ENCODE results near the gene FAM24B. TPM values are rescaled to one million over a fixed set of nuclear protein-coding genes. Genes with fewer than 3 reads are reported as not detected.

Gene FAM24B
- total and polyA plus RNA-seq, 4 experiments from 2014 or later: 7.2 to 14.5 (median 11.8) TPM

- H3K27ac Mint-ChIP-seq: no peak overlapping the region
- Histone ChIP-seq H3K27me3 (ENCODE audit: insufficient read depth, low read length) (no peaks in the 10 kb centered on the region), H3K27ac (ENCODE audit: low read depth, low read length) (no peak overlapping the region), H3K4me1 (ENCODE audit: insufficient read depth, low read length) (no peaks in the 10 kb centered on the region), H3K9me3 (ENCODE audit: control insufficient read depth in 1 of 2, low read length in 2 of 2) (no peaks in the 10 kb centered on the region), H3K36me3 (ENCODE audit: insufficient read depth, low read length) (no peaks in the 10 kb centered on the region), H3K4me3 (ENCODE audit: low read length in 2 of 2) (no peak overlapping the region)
- intact Hi-C loops (cut with micrococcal nuclease): no loop called here
- POLR2A ChIA-PET (ENCODE audit: partially characterized antibody): no interaction called here
- no peaks in the 10 kb centered on the region for H3K36me3 Mint-ChIP-seq
- DNase-seq: no peak
- no peaks in the 10 kb centered on the region for H3K4me1 Mint-ChIP-seq
- peaks cover 29 to 38% of the 10 kb centered on the region in 2 donors for H3K27me3 Mint-ChIP-seq
- H3K9me3 Mint-ChIP-seq: peaks cover 0 to 2% (median 0%) of the 10 kb centered on the region in 8 donors
- H3K4me3 Mint-ChIP-seq: no peak overlapping the region
- CTCF ChIA-PET (ENCODE audit: partially characterized antibody): interaction anchor here (0.6 kb wide), 1 partner anchor 1838 kb away, joined by 3 read pairs; no protein-coding TSS in a partner anchor
Measured at GRCh38 chr10:122822973-122823690, 56.2 kb downstream of the FAM24B start.

- CTCF ChIA-PET (ENCODE audit: partially characterized antibody): no interaction called here
- intact Hi-C loops (cut with micrococcal nuclease): no loop called here
- H3K4me1 ChIP-seq (ENCODE audit: insufficient read depth, low read length): no peaks in the 10 kb centered on the region
- DNase-seq: no peak
- POLR2A ChIA-PET (ENCODE audit: partially characterized antibody): no interaction called here
- no peaks in the 10 kb centered on the region for H3K36me3 ChIP-seq (ENCODE audit: insufficient read depth, low read length)
- Mint-ChIP-seq H3K4me1 (no peaks in the 10 kb centered on the region), H3K4me3 (no peak overlapping the region), H3K27me3 (peaks cover 35 to 46% of the 10 kb centered on the region in 2 donors), H3K27ac (no peak overlapping the region), H3K9me3 (peaks cover 0 to 2% (median 0%) of the 10 kb centered on the region in 8 donors), H3K36me3 (no peaks in the 10 kb centered on the region)
- no peak overlapping the region for H3K4me3 ChIP-seq (ENCODE audit: low read length in 2 of 2)
- H3K27me3 ChIP-seq (ENCODE audit: insufficient read depth, low read length): no peaks in the 10 kb centered on the region
- H3K27ac ChIP-seq (ENCODE audit: low read depth, low read length): no peak overlapping the region
- no peaks in the 10 kb centered on the region for H3K9me3 ChIP-seq (ENCODE audit: control insufficient read depth in 1 of 2, low read length in 2 of 2)
Measured at GRCh38 chr10:122821808-122822207, 57.6 kb downstream of the FAM24B start.

- ChIA-PET CTCF (ENCODE audit: partially characterized antibody) (no interaction called here), POLR2A (ENCODE audit: partially characterized antibody) (no interaction called here)
- no peaks in the 10 kb centered on the region for H3K9me3 ChIP-seq (ENCODE audit: control insufficient read depth in 1 of 2, low read length in 2 of 2)
- no peak overlapping the region for H3K4me3 Mint-ChIP-seq
- no peak overlapping the region for H3K27ac ChIP-seq (ENCODE audit: low read depth, low read length)
- H3K27ac Mint-ChIP-seq: no peak overlapping the region
- H3K36me3 ChIP-seq (ENCODE audit: insufficient read depth, low read length): no peaks in the 10 kb centered on the region
- intact Hi-C loops (cut with micrococcal nuclease): no loop called here
- peaks cover 24 to 27% of the 10 kb centered on the region in 2 donors for H3K27me3 Mint-ChIP-seq
- H3K36me3 Mint-ChIP-seq: no peaks in the 10 kb centered on the region
- H3K9me3 Mint-ChIP-seq: no peaks in the 10 kb centered on the region
- no peaks in the 10 kb centered on the region for H3K4me1 ChIP-seq (ENCODE audit: insufficient read depth, low read length)
- H3K27me3 ChIP-seq (ENCODE audit: insufficient read depth, low read length): no peaks in the 10 kb centered on the region
- no peak for DNase-seq
- H3K4me1 Mint-ChIP-seq: no peaks in the 10 kb centered on the region
- no peak overlapping the region for H3K4me3 ChIP-seq (ENCODE audit: low read length in 2 of 2)
Measured at GRCh38 chr10:122815458-122815857, 63.9 kb downstream of the FAM24B start.

GRCh38 chr10:122814493-122814892 is 64.9 kb downstream of the FAM24B start:
- intact Hi-C loops (cut with micrococcal nuclease): no loop called here
- H3K36me3 Mint-ChIP-seq: no peaks in the 10 kb centered on the region
- H3K4me1 ChIP-seq (ENCODE audit: insufficient read depth, low read length): no peaks in the 10 kb centered on the region
- H3K9me3 ChIP-seq (ENCODE audit: control insufficient read depth in 1 of 2, low read length in 2 of 2): no peaks in the 10 kb centered on the region
- H3K27ac Mint-ChIP-seq: no peak overlapping the region
- no peak overlapping the region for H3K4me3 Mint-ChIP-seq
- no peaks in the 10 kb centered on the region for H3K36me3 ChIP-seq (ENCODE audit: insufficient read depth, low read length)
- H3K27me3 ChIP-seq (ENCODE audit: insufficient read depth, low read length): no peaks in the 10 kb centered on the region
- no peaks in the 10 kb centered on the region for H3K4me1 Mint-ChIP-seq
- H3K4me3 ChIP-seq (ENCODE audit: low read length in 2 of 2): no peak overlapping the region
- no peak overlapping the region for H3K27ac ChIP-seq (ENCODE audit: low read depth, low read length)
- no peak for DNase-seq
- no peaks in the 10 kb centered on the region for H3K9me3 Mint-ChIP-seq
- ChIA-PET POLR2A (ENCODE audit: partially characterized antibody) (no interaction called here), CTCF (ENCODE audit: partially characterized antibody) (interaction anchor here (1.3 kb wide), 1 partner anchor 13 kb away, joined by 3 read pairs; no protein-coding TSS in a partner anchor)
- H3K27me3 Mint-ChIP-seq: peaks cover 21 to 27% of the 10 kb centered on the region in 2 donors

- no peaks in the 10 kb centered on the region for H3K4me1 Mint-ChIP-seq
- ChIA-PET POLR2A (ENCODE audit: partially characterized antibody) (no interaction called here), CTCF (ENCODE audit: partially characterized antibody) (no interaction called here)
- H3K9me3 Mint-ChIP-seq: no peaks in the 10 kb centered on the region
- Histone ChIP-seq H3K36me3 (ENCODE audit: insufficient read depth, low read length) (no peaks in the 10 kb centered on the region), H3K9me3 (ENCODE audit: control insufficient read depth in 1 of 2, low read length in 2 of 2) (no peaks in the 10 kb centered on the region), H3K4me1 (ENCODE audit: insufficient read depth, low read length) (no peaks in the 10 kb centered on the region), H3K4me3 (ENCODE audit: low read length in 2 of 2) (no peak overlapping the region), H3K27me3 (ENCODE audit: insufficient read depth, low read length) (no peaks in the 10 kb centered on the region), H3K27ac (ENCODE audit: low read depth, low read length) (no peak overlapping the region)
- no peaks in the 10 kb centered on the region for H3K36me3 Mint-ChIP-seq
- DNase-seq: no peak
- H3K27ac Mint-ChIP-seq: no peak overlapping the region
- no peak overlapping the region for H3K4me3 Mint-ChIP-seq
- peaks cover 16% of the 10 kb centered on the region in 2 donors for H3K27me3 Mint-ChIP-seq
- intact Hi-C loops (cut with micrococcal nuclease): no loop called here
Measured at GRCh38 chr10:122812751-122813150, 66.6 kb downstream of the FAM24B start.

GRCh38 chr10:122802282-122802681 is 77.1 kb downstream of the FAM24B start:
- H3K4me3 Mint-ChIP-seq: no peak overlapping the region
- no peaks in the 10 kb centered on the region for H3K9me3 ChIP-seq (ENCODE audit: control insufficient read depth in 1 of 2, low read length in 2 of 2)
- POLR2A ChIA-PET (ENCODE audit: partially characterized antibody): no interaction called here
- no peak overlapping the region for H3K27ac ChIP-seq (ENCODE audit: low read depth, low read length)
- H3K4me1 Mint-ChIP-seq: no peaks in the 10 kb centered on the region
- peaks cover 6 to 9% of the 10 kb centered on the region in 2 donors for H3K27me3 Mint-ChIP-seq
- no peaks in the 10 kb centered on the region for H3K36me3 ChIP-seq (ENCODE audit: insufficient read depth, low read length)
- no peaks in the 10 kb centered on the region for H3K9me3 Mint-ChIP-seq
- H3K4me3 ChIP-seq (ENCODE audit: low read length in 2 of 2): no peak overlapping the region
- DNase-seq: no peak
- intact Hi-C loops (cut with micrococcal nuclease): no loop called here
- no peaks in the 10 kb centered on the region for H3K36me3 Mint-ChIP-seq
- H3K27me3 ChIP-seq (ENCODE audit: insufficient read depth, low read length): no peaks in the 10 kb centered on the region
- H3K4me1 ChIP-seq (ENCODE audit: insufficient read depth, low read length): no peaks in the 10 kb centered on the region
- H3K27ac Mint-ChIP-seq: no peak overlapping the region
- CTCF ChIA-PET (ENCODE audit: partially characterized antibody): no interaction called here
